Keratinocyte (primary cell): ENCODE results near the gene SUSD6.

Experiments used
- EZH2 ChIP-seq: IDR thresholded peaks from one replicate; pipeline ENCODE4 v1.6.1; 2012; ENCODE audit warnings: inconsistent platforms, mild to moderate bottlenecking, low read length, moderate library complexity
- TF ChIP-seq, protein P1 (sequence below), 3 experiments: IDR thresholded peaks in 1 of 3; conservative IDR thresholded peaks in 1 of 3; optimal IDR thresholded peaks in 1 of 3; 2 replicates in 2 of 3; 3 replicates in 1 of 3; pipeline versions ENCODE3 to v1.5.1; 2011; ENCODE audit warnings: low read length in 3 of 3, mild to moderate bottlenecking in 3 of 3, moderate library complexity in 2 of 3, control low read depth in 1 of 3, inconsistent platforms in 1 of 3; ENCODE audit not compliant: insufficient read depth in 2 of 3; ENCODE audit errors: extremely low read depth in 1 of 3

DNA sequence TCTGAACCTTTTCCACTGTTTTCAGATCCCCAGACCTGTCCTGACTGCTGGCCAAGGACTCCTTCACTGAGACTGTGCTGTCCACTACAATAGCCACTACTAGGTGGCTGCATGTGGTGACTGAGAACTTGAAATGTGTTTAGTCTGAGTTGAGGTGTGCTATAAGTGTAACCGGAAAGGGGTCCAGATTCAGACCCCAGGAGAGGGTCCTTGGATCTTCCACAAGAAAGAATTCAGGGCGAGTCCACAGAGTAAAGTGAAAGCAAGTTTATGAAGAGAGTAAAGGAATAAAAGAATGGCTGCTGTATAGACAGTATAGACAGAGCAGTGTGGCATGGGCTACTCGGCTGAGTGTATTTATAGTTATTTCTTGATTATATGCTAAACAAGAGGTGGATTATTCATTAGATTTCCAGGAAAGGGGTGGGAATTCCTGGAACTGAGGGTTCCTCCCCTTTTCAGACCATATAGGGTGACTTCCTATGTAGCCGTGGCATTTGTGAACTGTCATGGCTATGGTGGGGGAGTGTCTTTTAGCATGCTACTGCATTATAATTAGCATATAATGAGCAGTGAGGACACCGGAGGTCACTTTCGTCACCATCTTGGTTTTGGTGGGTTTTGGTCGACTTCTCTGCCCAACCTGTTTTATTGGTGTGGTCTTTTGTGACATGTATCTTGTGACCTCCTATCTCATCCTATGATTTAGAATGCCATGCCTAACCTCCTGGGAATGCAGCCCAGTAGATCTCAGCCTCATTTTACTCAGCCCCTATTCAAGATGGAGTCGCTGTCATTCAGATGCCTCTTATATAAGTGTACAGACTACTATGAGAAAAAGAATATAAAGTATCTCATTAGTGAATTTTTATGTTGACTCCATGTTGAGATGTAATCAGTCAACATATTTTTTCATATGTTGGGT is 85.5 kb downstream of the SUSD6 start:
- TF ChIP-seq, protein P1, sequence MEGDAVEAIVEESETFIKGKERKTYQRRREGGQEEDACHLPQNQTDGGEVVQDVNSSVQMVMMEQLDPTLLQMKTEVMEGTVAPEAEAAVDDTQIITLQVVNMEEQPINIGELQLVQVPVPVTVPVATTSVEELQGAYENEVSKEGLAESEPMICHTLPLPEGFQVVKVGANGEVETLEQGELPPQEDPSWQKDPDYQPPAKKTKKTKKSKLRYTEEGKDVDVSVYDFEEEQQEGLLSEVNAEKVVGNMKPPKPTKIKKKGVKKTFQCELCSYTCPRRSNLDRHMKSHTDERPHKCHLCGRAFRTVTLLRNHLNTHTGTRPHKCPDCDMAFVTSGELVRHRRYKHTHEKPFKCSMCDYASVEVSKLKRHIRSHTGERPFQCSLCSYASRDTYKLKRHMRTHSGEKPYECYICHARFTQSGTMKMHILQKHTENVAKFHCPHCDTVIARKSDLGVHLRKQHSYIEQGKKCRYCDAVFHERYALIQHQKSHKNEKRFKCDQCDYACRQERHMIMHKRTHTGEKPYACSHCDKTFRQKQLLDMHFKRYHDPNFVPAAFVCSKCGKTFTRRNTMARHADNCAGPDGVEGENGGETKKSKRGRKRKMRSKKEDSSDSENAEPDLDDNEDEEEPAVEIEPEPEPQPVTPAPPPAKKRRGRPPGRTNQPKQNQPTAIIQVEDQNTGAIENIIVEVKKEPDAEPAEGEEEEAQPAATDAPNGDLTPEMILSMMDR (optimal IDR thresholded peaks at IDR 0.05 in 1 of 3, IDR thresholded peaks at IDR 0.05 in 1 of 3, conservative IDR thresholded peaks at IDR 0.05 in 1 of 3; ENCODE audit: extremely low read depth in 1 of 3, insufficient read depth in 2 of 3, low read length in 3 of 3) = no peak
- no peak for TF ChIP-seq EZH2
